A549 (cell line): Measurements from ENCODE around the gene IGFBP2.

Source experiments
- BCL3 ChIP-seq: fragments of >200 bp; sonication (Bioruptor Twin); formaldehyde crosslinking; IDR thresholded peaks from 3 replicates; pipeline ENCODE4 v1.6.1; 2016
- BHLHE40 ChIP-seq: IDR thresholded peaks from 2 replicates; pipeline ENCODE4 v1.6.1; 2012; ENCODE audit warnings: low read depth, low read length, inconsistent platforms
- CBX2 ChIP-seq: fragments of 200-600 bp; sonication (generic); IDR thresholded peaks from 2 replicates; pipeline ENCODE4 v1.6.1; 2016; ENCODE audit warnings: low read depth, mild to moderate bottlenecking, borderline replicate concordance
- CEBPB ChIP-seq, 2 experiments: fragments of >200 bp in 1 of 2; sonication (Bioruptor Twin) in 1 of 2; formaldehyde crosslinking in 1 of 2; IDR thresholded peaks; 2 replicates each; pipeline ENCODE4 v1.6.1; 2012 to 2016
- CTCF ChIP-seq: fragments of >200 bp; sonication (Bioruptor Twin); formaldehyde crosslinking; IDR thresholded peaks from 3 replicates; pipeline ENCODE4 v1.5.1; 2016
- JUN ChIP-seq, 2 experiments: fragments of >200 bp; sonication (Bioruptor Twin); formaldehyde crosslinking; IDR thresholded peaks; 2 replicates in 1 of 2; 3 replicates in 1 of 2; pipeline ENCODE4 v1.6.1; 2016 to 2017
- POLR2A ChIP-seq: IDR thresholded peaks from 2 replicates; pipeline ENCODE4 v1.6.1; 2012; ENCODE audit warnings: mild to moderate bottlenecking, low read length
- REST ChIP-seq: fragments of 200-600 bp; sonication (generic); IDR thresholded peaks from 2 replicates; pipeline ENCODE4 v1.6.1; 2016; ENCODE audit warnings: antibody characterized with exemption, mild to moderate bottlenecking, moderate library complexity

- TF ChIP-seq CTCF: no peak
- TF ChIP-seq BCL3: no peak
- TF ChIP-seq POLR2A: no peak
- TF ChIP-seq BHLHE40: no peak
- no peak for TF ChIP-seq JUN (IDR thresholded peaks at IDR 0.05)
- TF ChIP-seq CBX2: no peak
- TF ChIP-seq REST: no peak
- no peak for TF ChIP-seq CEBPB (IDR thresholded peaks at IDR 0.05)
Measured at GRCh38 chr2:216591480-216591879, 41.7 kb upstream of the IGFBP2 start.
